B cell (primary cell): ENCODE results near the gene RILP. TPM values are rescaled to one million over a fixed set of nuclear protein-coding genes. Genes with fewer than 3 reads are reported as not detected.

Experiments
- ATAC-seq: fragments of 200-7000 bp; cut with Tn5 transposase; one replicate; pipeline ENCODE4 v1.10.0; 2021; ENCODE audit warnings: low read depth, mild to moderate bottlenecking, moderate number of reproducible peaks, moderate library complexity
- CTCF ChIA-PET: fragments of 350-600 bp; sonication (Branson Sonifier 250); formaldehyde crosslinking; loops from one replicate; lab custom pipeline; 2021; ENCODE audit warnings: antibody characterized with exemption, inconsistent platforms; lab: Charles Lee
- POLR2A ChIA-PET: fragments of 350-600 bp; sonication (Branson Sonifier 250); formaldehyde crosslinking; loops from one replicate; lab custom pipeline; 2021; ENCODE audit warnings: antibody characterized with exemption; lab: Charles Lee
- DNase-seq: peaks from one replicate; pipeline ENCODE4 v3.0.0; 2013
- H2AFZ ChIP-seq: 2 replicates; pipeline ENCODE4 v1.6.1; 2012; ENCODE audit warnings: mild to moderate bottlenecking, low read depth, low read length; ENCODE audit not compliant: insufficient read depth, poor library complexity, severe bottlenecking
- H3K27ac ChIP-seq, 2 donors: 1 replicate in 1 of 2; 2 replicates in 1 of 2; pipeline ENCODE4 v1.5.1; 2012 to 2013; ENCODE audit warnings: low read length in 2 of 2, mild to moderate bottlenecking in 2 of 2, moderate library complexity in 1 of 2
- H3K27me3 ChIP-seq, 4 experiments: fragments of 200-600 bp in 1 of 4; sonication (generic) in 1 of 4; replicated peaks in 1 of 4; 1 replicate in 2 of 4; 2 replicates in 2 of 4; pipeline versions ENCODE4 v1.6.1 to v1.7.0; 2013 to 2016; ENCODE audit warnings: low read length in 3 of 4, mild to moderate bottlenecking in 2 of 4, mixed read lengths in 1 of 4, moderate library complexity in 1 of 4; ENCODE audit not compliant: insufficient read depth in 4 of 4, control insufficient read depth in 3 of 4; ENCODE audit errors: control extremely low read depth in 1 of 4
- H3K36me3 ChIP-seq, 2 experiments: replicated peaks in 1 of 2; 1 replicate in 1 of 2; 2 replicates in 1 of 2; pipeline versions ENCODE4 v1.6.1 to v1.7.1; 2013; ENCODE audit warnings: low read length in 1 of 2; ENCODE audit not compliant: insufficient read depth in 2 of 2, control insufficient read depth in 1 of 2; ENCODE audit errors: control extremely low read depth in 1 of 2, extremely low read depth in 1 of 2
- H3K4me1 ChIP-seq, 2 donors: fragments of 200-600 bp in 1 of 2; sonication (generic) in 1 of 2; 1 replicate in 1 of 2; 2 replicates in 1 of 2; pipeline versions ENCODE4 v1.5.1 to v1.6.1; 2013 to 2017; ENCODE audit warnings: low read length in 2 of 2; ENCODE audit not compliant: control insufficient read depth in 2 of 2, insufficient read depth in 2 of 2
- H3K4me2 ChIP-seq: replicated peaks from 2 replicates; pipeline ENCODE3; 2012; ENCODE audit warnings: mild to moderate bottlenecking, low read depth, low read length; ENCODE audit not compliant: poor library complexity, severe bottlenecking
- H3K4me3 ChIP-seq, 5 experiments: fragments of 200-600 bp in 1 of 5; sonication (generic) in 1 of 5; 1 replicate in 3 of 5; 2 replicates in 2 of 5; pipeline versions ENCODE4 v1.5.1 to v1.7.0; 2011 to 2016; ENCODE audit warnings: low read length in 4 of 5, mild to moderate bottlenecking in 4 of 5, low read depth in 2 of 5, control low read depth in 1 of 5, moderate library complexity in 1 of 5; ENCODE audit not compliant: insufficient read depth in 1 of 5; ENCODE audit errors: control extremely low read depth in 1 of 5, extremely low read depth in 1 of 5
- H3K79me2 ChIP-seq: fragments of 200-600 bp; sonication (generic); one replicate; pipeline ENCODE4 v1.6.0; 2016; ENCODE audit warnings: low read length; ENCODE audit not compliant: control insufficient read depth, insufficient read depth
- H3K9ac ChIP-seq: fragments of 200-600 bp; sonication (generic); 2 replicates; pipeline ENCODE4 v1.6.1; 2017; ENCODE audit warnings: mild to moderate bottlenecking, low read length, moderate library complexity
- H3K9me3 ChIP-seq, 3 donors: one replicate each; pipeline versions ENCODE4 v1.6.1 to v1.7.1; 2013; ENCODE audit warnings: low read length in 2 of 3; ENCODE audit not compliant: control insufficient read depth in 2 of 3, insufficient read depth in 1 of 3; ENCODE audit errors: control extremely low read depth in 1 of 3
- H4K20me1 ChIP-seq: 2 replicates; pipeline ENCODE4 v1.6.0; 2012; ENCODE audit warnings: mild to moderate bottlenecking, low read length; ENCODE audit not compliant: insufficient read depth, control insufficient read depth, poor library complexity, severe bottlenecking
- H3K27ac Mint-ChIP-seq: one replicate; pipeline ENCODE4 v1.8.0; 2021; ENCODE audit warnings: mixed read lengths
- H3K27me3 Mint-ChIP-seq: one replicate; pipeline ENCODE4 v1.8.0; 2021; ENCODE audit warnings: mixed read lengths
- H3K4me1 Mint-ChIP-seq: one replicate; pipeline ENCODE4 v1.8.0; 2021; ENCODE audit warnings: mixed read lengths
- H3K4me3 Mint-ChIP-seq: one replicate; pipeline ENCODE4 v1.8.0; 2021; ENCODE audit warnings: mixed read lengths
- H3K9me3 Mint-ChIP-seq: one replicate; pipeline ENCODE4 v1.8.0; 2022; ENCODE audit warnings: mixed read lengths; ENCODE audit not compliant: insufficient read depth
- EZH2 ChIP-seq: IDR thresholded peaks from 2 replicates; pipeline ENCODE4 v1.6.1; 2012; ENCODE audit warnings: borderline replicate concordance, low read depth, mild to moderate bottlenecking, moderate library complexity, low read length; ENCODE audit not compliant: insufficient read depth, poor library complexity, severe bottlenecking
- WGBS: methylation state at CpG from one replicate; pipeline ENCODE4 v1.1.5; 2013; ENCODE audit warnings: missing lambda C conversion rate; ENCODE audit not compliant: insufficient coverage; 5-methylcytosine and 5-hydroxymethylcytosine counted together
- intact Hi-C: fragments of 100-400 bp; cut with micrococcal nuclease; formaldehyde crosslinking; loops from one replicate; pipeline ENCODE4 v1.10.0; 2022
- polyA plus RNA-seq: library from polyadenylated mRNA; depleted of rRNA; stranded (reverse); fragments of >200 nt; gene quantifications from 2 replicates; pipeline ENCODE4 v1.2.3, GENCODE V29; 2012
- total RNA-seq, 2 donors: library from RNA; stranded (reverse); fragments of 120-200 nt in 1 of 2; gene quantifications; 1 replicate in 1 of 2; 2 replicates in 1 of 2; pipeline versions ENCODE4 v1.2.3 to v1.2.4, GENCODE V29; 2013 to 2022
- TF ChIP-seq, protein P1 (sequence below): fragments of 200-600 bp; IDR thresholded peaks from one replicate; pipeline ENCODE4 v1.8.0; 2022; ENCODE audit warnings: antibody characterized with exemption, mild to moderate bottlenecking

Gene RILP
- total and polyA plus RNA-seq, 2 donors (not counting 1 experiment from before 2014, with no cell fraction given) = 1.1 to 7.0 TPM

DNA sequence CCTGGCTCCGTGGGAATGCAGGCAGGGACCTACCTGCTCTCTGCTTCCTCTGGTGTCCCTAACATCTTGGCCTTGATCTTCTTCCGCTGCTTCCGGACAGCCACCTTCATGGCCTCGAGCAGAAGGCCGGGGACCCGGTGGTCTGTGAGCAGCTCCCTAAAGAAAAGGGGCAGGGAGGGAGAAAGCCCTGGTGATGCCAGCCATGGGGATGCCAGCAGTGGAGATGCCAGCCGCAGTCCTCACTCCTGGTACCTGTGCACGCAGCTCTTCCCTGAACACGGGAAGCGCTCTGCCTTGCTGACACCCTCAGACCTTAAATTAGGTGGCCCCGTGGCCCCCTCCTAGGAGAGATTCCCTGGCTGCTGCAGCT lies 1.9 kb downstream of the RILP start:
- peaks cover 33% of the 10 kb centered on the region for H3K4me1 Mint-ChIP-seq

More for the DNA sequence above, 1.9 kb downstream of the RILP start:
- ChIA-PET POLR2A (interaction anchor here (0.6 to 4.1 kb wide), 5 partner anchors 19 to 85 kb away, joined by 3 to 77 read pairs (median 7); partner anchors contain the start of genes PITPNA and SLC43A2), CTCF (interaction anchor here (0.8 to 7.8 kb wide), 9 partner anchors 12 to 282 kb away, joined by 3 to 135 read pairs (median 9); partner anchors contain the start of genes INPP5K and SLC43A2)
- Mint-ChIP-seq H3K27me3 (no peaks in the 10 kb centered on the region), H3K27ac (no peak overlapping the region), H3K9me3 (no peaks in the 10 kb centered on the region), H3K4me3 (peak overlapping the region; percentile 79)
- Histone ChIP-seq H3K36me3 (peaks cover 0 to 27% of the 10 kb centered on the region in 2 experiments), H3K9me3 (peaks cover 0 to 2% (median 0%) of the 10 kb centered on the region in 3 donors), H3K4me3 (peak overlapping the region in 1 of 5 experiments; percentile 51), H2AFZ (peak overlapping the region; percentile 88), H3K4me1 (peaks cover 32 to 41% of the 10 kb centered on the region in 2 donors), H4K20me1 (peaks cover 19% of the 10 kb centered on the region), H3K27ac (no peak overlapping the region), H3K4me2 (peak overlapping the region; percentile 98), H3K79me2 (no peaks in the 10 kb centered on the region), H3K9ac (peak overlapping the region; percentile 59), H3K27me3 (peaks cover 0 to 3% (median 0%) of the 10 kb centered on the region in 4 experiments)
- WGBS = 70% methylated on average over 8 of the region's 11 CpGs
- DNase-seq = no peak
- no peak for TF ChIP-seq EZH2
- TF ChIP-seq, protein P1, sequence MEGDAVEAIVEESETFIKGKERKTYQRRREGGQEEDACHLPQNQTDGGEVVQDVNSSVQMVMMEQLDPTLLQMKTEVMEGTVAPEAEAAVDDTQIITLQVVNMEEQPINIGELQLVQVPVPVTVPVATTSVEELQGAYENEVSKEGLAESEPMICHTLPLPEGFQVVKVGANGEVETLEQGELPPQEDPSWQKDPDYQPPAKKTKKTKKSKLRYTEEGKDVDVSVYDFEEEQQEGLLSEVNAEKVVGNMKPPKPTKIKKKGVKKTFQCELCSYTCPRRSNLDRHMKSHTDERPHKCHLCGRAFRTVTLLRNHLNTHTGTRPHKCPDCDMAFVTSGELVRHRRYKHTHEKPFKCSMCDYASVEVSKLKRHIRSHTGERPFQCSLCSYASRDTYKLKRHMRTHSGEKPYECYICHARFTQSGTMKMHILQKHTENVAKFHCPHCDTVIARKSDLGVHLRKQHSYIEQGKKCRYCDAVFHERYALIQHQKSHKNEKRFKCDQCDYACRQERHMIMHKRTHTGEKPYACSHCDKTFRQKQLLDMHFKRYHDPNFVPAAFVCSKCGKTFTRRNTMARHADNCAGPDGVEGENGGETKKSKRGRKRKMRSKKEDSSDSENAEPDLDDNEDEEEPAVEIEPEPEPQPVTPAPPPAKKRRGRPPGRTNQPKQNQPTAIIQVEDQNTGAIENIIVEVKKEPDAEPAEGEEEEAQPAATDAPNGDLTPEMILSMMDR = no peak
- intact Hi-C loops = loop anchor here (1.0 to 5.0 kb wide), 4 partner anchors 37 to 390 kb away; partner anchors contain the start of genes INPP5K and PRPF8
- no peak for ATAC-seq
